HG02943 (cell line): ENCODE results near the gene DDX24.

ENCODE experiments used
- ATAC-seq: cut with Tn5 transposase; IDR thresholded peaks from one replicate; pipeline ENCODE4 v1.9.1; 2021; ENCODE audit warnings: mild to moderate bottlenecking, low read depth, moderate library complexity; ENCODE audit not compliant: unreplicated experiment

DDX24 gene

DNA sequence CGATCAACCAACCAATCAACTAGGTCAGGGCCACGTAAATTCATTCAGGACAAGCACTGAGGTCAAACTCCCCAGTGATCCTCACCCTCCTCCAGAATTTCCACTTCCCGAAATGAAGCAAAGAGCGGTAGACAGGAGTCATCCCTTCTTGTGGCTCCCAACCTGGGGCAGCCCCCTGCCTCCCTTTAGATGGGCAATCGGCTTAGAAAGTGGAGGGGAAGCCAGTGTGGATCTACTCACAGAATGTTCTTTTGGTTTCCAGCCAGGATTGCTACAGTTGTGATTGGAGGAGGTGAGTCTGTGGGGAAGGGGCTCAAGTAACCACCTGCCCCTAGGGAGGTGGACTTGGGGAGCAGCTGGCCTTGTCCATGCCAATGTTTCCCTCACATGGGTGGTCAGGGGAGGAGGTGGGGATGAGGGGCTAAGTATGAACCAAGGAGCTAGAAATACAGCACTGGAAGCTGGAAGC, 33.6 kb upstream of the DDX24 start:
- no peak for ATAC-seq

GRCh38 chr14:94113908-94114588, 33.0 kb upstream of the DDX24 start:
- ATAC-seq, result no peak

- no peak for ATAC-seq
Measured at GRCh38 chr14:94113490-94113889, 32.5 kb upstream of the DDX24 start.

DNA sequence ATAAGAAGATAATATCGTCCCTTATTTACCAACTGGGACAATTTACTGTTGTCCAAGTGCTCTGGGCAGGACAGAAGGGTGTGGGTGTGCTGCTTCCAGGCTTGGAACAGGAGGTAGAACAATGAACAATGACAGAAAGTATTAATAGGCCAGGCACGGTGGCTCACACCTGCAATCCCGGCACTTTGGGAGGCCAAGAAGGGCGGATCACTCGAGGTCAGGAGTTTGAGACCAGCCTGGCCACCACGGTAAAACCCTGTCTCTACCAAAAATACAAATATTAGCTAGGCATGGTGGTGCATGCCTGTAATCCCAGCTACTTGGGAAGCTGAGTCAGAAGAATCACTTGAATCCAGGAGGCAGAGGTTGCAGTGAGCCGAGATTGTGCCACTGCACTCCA, 32.1 kb upstream of the DDX24 start:
- ATAC-seq, result no peak

- no peak for ATAC-seq
Measured at GRCh38 chr14:94112513-94113063, 31.6 kb upstream of the DDX24 start.

DNA sequence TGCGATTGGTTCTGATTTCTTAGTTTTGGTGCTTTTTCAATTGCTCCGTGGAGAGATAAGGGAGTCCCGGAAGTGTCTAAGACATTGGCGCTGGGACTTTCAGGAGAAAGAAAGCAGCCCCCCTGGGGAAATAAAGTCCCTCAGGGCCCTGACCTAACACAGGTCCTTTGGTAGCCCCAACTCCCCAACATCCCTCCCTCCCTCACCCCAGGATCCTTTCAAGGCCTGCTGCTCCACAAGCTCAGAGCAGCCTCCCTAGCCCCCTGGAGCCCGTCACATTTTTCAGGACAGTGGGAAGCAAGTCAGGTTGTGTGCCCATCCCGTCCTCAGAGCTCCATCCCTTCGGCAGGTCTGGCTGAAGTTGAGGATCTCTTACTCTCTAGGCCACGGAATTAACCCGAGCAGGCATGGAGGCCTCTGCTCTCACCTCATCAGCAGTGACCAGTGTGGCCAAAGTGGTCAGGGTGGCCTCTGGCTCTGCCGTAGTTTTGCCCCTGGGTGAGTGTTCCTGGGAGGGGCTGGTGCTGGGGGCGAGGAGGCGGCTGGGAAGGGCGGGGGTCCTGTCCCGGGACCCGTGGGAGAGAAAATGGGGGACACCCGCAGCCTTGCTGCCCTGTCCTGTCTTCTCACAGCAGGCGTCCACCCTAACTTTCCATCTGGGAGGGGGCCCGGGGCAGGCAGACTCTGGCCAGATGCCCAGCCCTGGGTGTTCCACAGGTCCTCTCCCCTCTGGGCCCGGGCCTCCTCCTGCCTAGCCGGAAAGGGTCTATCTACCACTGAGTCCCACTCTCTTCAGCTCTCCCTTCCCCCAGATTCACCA, 30.5 kb upstream of the DDX24 start:
- no peak for ATAC-seq

GRCh38 chr14:94110552-94111181, 29.7 kb upstream of the DDX24 start, which contains the start of gene IFI27:
Gene IFI27 (plus strand): TSS chr14:94110736.
- ATAC-seq, result no peak

DNA sequence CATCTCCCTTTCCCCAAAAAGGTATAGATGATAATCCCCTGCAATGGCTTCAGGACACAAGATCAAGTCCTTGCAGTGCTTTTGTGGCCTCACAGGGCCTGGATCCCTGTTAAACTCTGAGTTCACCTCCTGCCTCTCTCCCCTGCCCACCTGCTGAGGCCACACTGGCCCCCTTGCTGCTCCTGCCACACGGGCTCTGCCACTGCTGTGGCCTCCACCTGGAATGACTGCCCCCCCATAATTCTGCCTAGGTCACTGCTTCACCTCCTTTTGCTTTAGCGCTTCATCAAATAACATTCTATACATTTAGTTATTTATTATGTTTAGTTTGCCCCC, 28.9 kb upstream of the DDX24 start:
- no peak for ATAC-seq

DNA sequence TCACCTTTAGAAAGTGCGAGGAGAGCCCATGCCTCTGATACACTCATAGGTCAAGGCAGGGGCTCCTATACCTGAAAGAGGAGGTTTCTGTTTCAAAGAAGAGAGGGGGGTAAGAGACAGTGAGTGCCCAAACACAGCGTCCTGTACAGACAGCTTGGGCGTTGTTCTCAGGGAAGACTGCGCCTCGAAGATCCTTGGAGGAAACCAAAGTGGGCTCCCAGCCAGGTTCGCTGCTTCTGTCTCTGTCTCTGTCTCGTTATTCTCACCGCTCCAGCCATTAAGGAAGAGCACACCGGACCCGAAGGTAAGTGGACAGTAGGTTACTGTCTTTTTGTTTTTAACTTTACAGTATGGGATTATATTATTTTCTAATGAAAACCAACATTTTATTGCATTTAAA, 23.7 kb upstream of the DDX24 start:
- ATAC-seq, result no peak

DNA sequence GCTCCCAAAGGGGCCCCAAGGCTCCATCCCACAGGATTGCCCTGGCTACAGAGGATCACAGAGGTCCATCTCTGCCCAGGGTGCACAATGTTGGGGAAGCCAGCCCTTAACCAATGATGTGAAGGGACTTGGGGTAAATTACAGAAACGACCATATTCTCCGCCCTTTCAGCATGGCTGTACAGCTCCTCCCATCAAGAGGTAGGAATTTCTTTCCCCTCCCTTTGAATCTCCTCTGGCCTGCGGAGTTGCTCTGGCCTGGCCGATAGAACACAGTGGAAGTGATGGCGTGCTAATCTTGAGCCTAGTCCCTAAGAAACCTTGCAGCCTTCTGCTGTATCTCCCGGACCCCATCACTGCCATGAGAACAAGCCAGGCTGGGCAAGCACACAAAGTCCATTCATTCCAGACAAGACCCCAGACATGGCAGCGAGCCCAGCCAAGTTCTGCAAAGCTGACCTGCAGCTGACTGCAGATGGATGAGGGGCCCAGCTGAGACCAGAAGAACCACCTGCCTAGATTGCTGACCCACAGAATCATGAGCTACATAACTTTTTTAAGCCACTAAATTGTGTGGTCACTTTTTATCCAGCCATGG, 22.6 kb upstream of the DDX24 start:
- ATAC-seq, result no peak

DNA sequence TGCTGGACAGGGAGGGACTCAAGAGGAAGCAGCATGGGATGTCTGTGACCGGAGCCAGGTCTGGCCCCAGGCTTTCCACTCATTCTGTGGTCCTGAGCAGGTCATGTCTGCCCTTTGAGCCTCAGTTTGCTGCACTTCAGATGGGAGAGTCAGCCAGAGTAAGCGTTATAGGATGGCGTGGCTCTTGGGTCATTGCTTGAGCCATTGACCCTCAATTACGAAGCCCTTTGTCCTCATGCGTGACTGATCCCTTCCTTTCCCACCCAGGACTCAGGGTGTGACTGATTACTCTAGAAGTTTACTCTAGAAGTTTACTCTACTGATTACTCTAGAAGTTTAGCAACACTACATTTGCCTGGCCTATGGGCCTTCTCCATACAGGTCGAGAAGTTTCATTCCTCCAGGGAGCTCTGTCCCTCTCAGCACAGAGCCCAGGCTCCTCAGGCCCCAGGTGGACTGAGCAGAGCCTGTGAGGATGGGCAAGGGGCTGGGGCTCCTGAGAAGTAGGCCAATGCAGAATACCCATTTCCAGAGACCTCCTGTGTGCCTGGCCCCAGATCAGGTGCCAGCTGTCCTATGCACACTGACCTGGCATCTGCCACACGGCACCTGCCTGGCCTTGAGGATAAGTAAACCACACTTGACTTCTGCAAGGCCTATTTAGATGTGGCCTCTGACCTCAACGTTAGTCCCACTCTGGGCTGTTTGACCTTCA, 21.9 kb upstream of the DDX24 start:
- no peak for ATAC-seq

- ATAC-seq, result no peak
Measured at GRCh38 chr14:94101748-94102147, 20.7 kb upstream of the DDX24 start.

DNA sequence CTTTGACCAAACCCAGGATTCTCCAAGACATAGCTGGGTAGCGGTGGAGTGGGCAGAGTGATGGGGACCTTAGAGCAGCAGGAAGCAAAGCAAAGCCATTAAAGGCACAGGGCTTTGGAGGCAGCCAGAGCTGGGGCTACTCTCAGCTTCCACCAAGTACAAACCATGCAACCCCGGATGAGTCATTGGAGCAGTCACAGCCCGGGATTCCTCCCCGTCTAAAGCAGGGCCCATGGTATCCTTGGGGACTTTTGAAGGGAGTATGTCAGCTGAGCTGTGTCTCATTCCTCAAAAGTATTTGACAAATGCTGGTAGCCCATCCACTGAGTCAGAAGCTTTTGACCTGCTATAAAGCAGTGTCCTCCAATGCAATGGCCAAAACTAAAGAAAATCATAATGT, 19.8 kb upstream of the DDX24 start:
- no peak for ATAC-seq

GRCh38 chr14:94099006-94099405, 18.0 kb upstream of the DDX24 start:
- no peak for ATAC-seq

- no peak for ATAC-seq
Measured at GRCh38 chr14:94098326-94098992, 17.5 kb upstream of the DDX24 start.

- no peak for ATAC-seq
Measured at GRCh38 chr14:94097091-94097490, 16.1 kb upstream of the DDX24 start.

GRCh38 chr14:94093418-94093817, 12.4 kb upstream of the DDX24 start:
- no peak for ATAC-seq

- ATAC-seq, result no peak
Measured at GRCh38 chr14:94089479-94089878, 8.5 kb upstream of the DDX24 start.

- ATAC-seq, result no peak
Measured at GRCh38 chr14:94088516-94088915, 7.5 kb upstream of the DDX24 start.

DNA sequence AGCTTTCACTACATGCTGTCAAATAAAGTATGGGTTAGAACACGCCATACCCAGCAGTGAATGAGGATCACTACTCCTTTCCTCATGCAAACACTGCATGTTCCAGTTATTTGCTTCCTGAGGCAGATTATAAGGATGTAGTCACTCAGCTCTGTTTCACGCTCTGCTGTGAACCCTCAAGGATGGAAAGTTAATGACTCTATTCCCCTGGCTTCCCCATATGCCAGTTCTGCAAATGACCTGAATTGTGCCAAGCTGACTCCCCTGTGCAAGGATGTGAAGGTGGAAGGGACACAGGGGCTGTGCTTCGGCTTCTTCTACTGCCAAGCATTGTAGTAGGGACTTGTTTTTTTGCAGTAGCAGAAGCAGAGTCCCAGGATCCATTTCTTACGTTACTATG, 6.9 kb upstream of the DDX24 start:
- ATAC-seq, result no peak
